Retinal pigment epithelial cell (primary cell): Measurements from ENCODE around the gene GDPD5.

Source experiments
- DNase-seq: peaks from one replicate; pipeline ENCODE4 v3.0.0-alpha.2; 2010; ENCODE audit warnings: low read depth
- H3K4me3 ChIP-seq: 2 replicates; pipeline ENCODE4 v1.5.1; 2011; ENCODE audit warnings: mild to moderate bottlenecking, low read length, control low read depth, moderate library complexity
- CTCF ChIP-seq: conservative IDR thresholded peaks from 2 replicates; pipeline ENCODE4 v1.5.1; 2011; ENCODE audit warnings: low read depth, low read length, control low read depth, inconsistent platforms

Gene GDPD5

DNA sequence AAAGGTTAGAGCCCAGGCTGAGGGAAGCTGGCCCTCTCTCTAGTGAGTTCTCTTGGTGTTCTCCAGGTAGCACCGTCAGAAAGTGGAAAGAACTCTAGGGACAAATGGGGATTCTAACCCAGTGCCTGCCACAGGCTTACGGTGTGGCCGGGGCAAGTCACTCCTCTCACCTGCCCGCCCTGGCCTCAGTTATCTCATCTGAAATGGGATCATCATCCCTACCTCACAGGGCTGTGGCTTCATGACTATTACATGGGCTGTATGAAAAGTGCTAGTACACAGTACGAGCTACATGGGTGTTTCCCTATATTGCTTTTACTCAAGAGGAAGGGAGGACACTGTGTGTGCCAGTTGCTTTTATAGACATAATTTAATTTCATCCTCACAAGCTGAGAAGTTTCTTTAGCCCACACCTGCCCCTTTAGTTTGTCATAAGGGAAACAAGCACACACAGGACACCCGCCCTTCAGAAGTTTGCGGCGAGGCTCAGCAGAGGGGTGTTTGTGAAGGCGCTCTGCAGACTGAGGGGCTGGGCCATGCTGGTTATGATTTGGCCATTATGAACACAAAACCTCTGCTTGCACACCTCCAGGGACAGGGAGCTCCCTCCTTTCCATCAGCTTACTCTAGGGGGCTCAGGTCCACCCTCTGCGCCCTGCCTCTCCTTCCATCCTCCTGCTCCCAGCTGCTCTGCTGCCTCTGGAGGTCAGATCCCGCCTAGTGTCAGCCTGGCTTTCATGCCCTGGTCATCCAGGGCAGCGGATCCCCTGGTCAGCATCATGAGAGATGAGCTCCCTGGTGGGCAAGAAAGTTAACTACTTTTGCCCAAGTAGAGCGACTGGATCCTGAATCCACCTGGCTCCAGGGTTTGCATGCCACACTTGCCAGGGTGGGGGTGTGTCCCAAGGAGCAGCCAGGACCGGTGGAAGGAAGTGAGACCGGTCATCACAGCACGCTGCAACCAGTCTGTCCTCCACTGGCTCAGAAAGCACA, 93.9 kb downstream of the GDPD5 start:
- H3K4me3 ChIP-seq, result no peak overlapping the region
- TF ChIP-seq CTCF, result no peak
- no peak for DNase-seq

GRCh38 chr11:75430714-75431532, 94.8 kb downstream of the GDPD5 start:
- no peak overlapping the region for H3K4me3 ChIP-seq
- no peak for DNase-seq
- no peak for TF ChIP-seq CTCF

- H3K4me3 ChIP-seq, result no peak overlapping the region
- no peak for DNase-seq
- TF ChIP-seq CTCF, result no peak
Measured at GRCh38 chr11:75429902-75430713, 95.6 kb downstream of the GDPD5 start.

- H3K4me3 ChIP-seq, result no peak overlapping the region
- no peak for DNase-seq
- no peak for TF ChIP-seq CTCF
Measured at GRCh38 chr11:75429641-75429901, 96.2 kb downstream of the GDPD5 start.

GRCh38 chr11:75428989-75429640, 96.6 kb downstream of the GDPD5 start:
- DNase-seq, result no peak
- TF ChIP-seq CTCF, result no peak
- H3K4me3 ChIP-seq, result no peak overlapping the region

GRCh38 chr11:75428281-75428724, 97.4 kb downstream of the GDPD5 start:
- peak overlapping the region; percentile 46 for H3K4me3 ChIP-seq
- TF ChIP-seq CTCF, result no peak

More at GRCh38 chr11:75428281-75428724, 97.4 kb downstream of the GDPD5 start:
- peak; percentile 78 for DNase-seq
